Dedifferentiated amniotic fluid mesenchymal stem cell (primary cell): ENCODE measurements around the gene RAB7B.

Source experiments
- DNase-seq: peaks from one replicate; pipeline ENCODE4 v3.0.0-alpha.2; 2016; ENCODE audit errors: extremely low spot score

Gene RAB7B

DNA sequence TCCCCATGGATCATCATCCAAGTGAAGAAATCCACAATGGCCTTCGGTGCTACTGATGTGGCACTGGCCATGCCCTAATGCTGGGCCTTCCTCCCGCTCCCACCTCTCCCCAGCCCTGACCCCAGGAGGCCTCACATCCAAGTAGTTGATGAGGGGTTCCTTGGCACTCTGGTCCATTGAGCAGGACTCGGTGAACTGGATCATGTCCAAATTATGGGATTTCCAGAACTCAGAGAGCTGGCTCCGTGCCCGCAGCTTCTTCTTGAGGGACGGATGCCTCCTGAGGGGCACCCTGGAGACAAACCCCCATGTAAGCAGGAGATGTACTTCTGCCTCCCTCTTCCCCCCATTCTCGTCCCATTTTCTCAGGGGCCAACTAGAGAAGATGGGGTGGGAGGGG lies 19.6 kb upstream of the RAB7B start:
- no peak for DNase-seq

DNA sequence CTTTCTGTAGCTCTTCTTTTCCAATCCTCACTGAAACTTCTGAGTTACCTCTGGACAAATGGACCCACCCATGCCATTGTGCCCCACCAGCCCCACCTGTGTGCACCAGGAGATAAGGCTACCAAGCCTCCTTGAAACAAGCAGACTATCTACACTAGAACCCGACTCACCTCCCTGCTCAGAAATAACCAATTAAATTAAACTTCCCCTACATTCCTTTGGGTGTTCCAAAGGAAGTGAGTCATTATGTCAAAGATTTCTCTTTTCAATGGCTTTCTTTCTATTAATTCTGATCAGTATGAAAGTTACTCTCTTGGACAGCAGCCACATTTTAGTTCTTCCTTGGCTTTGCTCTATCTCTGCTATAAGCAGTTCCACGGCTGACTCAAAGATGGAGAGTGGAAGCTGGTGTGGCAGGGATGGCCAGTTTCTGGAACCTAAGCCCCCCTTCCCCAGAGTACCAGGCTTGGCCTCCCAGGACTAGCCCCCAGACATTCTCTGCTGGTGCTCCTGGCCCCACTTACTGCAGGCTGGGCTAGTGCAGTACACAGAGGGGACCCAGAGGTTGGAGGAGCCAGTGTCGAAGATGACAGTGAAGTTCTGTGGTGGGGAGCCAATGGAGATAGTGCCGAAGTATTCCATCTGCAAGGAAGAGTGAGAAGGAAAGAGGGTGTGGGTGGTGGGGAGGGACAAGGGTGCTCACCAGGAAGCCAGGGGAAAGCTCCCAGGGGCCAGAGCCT lies 18.6 kb upstream of the RAB7B start:
- DNase-seq = no peak

DNA sequence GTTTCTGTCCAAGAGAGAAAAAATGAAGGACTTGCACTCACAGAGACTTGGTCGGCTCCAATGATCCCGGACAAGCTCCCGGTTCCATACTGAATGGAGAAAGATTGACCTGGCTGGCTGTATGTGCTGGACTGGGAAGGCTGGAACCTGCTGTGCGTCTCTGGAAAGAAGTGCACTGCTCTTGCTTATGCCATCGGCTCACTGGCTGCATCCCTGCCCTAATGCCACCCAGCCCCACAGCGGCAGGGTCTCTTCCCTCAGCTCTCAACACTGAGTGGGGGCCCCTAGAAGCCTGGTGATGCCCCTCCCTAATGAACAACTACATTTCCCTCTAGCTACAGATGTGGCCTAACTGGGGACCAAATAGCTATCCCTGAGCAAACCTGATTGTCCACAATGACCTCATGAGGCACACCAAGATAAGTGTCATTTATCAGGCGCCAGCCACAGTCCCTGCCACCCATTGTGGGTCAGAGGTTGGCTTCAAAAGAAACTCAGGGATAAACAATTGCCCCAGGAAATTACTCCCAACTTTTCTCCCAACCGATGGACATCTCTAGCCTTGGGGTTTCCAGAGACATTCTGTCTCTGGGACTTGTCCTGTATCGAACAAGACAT lies 17.9 kb upstream of the RAB7B start:
- DNase-seq = no peak

DNA sequence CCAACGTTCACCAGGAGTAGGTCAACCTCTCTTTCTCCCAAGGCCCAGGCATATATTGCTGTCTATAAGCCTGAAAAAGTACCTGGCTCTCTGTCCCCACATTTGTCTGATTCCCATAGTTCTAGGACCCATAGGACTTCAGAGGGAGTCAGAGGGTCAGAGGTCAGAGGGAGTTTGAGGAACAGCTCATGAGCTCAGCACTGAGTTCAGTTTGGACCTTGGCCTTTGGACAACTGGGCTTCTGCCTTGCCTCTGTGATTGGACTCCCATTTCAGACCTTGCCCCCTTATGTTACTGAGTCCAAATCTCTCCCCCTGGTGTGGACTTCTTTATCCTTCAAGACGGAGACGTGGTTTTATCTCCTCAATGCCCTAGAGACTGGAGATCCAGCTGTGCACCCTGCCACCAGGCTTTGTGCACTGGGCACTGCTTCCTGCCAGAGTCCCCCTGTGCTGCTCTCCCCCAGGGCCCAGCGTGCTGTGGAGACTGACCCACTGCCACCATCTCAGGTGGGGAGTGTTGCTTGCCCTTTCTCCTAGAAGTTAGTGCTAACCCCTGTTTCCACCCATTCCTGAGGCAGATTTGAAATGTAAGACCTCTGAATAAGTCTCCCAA lies 17.3 kb upstream of the RAB7B start:
- DNase-seq = no peak

DNA sequence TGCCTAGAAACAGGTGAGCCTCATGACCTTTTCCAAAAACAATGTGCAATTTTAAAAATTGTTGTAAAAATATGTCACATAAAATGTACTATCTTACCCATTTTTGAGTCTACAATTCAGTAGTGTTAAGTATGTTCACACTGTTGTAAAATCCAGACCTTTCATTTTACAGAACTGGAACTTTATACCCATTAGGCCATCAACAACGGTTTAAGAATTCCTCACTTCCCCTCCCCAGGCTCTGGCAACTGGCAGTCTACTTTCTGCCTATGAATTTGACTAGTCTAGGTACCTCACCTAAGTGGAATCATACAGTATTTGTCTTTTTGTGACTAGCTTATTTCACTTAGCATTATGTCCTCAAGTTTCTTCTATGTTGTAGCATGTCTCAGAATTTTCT lies 11.9 kb upstream of the RAB7B start:
- DNase-seq = no peak

DNA sequence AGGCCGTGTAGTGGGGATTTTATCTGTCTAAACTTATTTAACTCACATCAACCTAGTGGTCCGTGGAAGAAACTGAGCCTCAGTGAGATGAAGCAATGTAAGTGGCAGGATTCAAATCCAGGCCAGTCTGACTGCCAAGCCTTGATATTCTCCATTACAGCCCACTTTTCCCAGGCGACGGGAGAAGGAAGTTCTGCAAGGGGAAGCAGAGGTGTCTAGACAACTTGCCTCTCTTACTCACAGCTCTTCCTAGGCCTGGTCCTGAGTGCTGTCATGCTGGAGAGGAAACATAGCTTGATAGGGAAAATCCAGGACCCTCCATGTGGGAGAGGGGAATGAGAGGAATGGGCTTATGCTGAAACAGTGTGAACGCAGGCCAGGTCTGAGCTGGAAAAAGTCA lies 11.4 kb upstream of the RAB7B start:
- no peak for DNase-seq

- no peak for DNase-seq
These were observed 10.0 kb upstream of the RAB7B start for GRCh38 chr1:206013026-206013795.

- no peak for DNase-seq
These were observed 9.1 kb upstream of the RAB7B start for GRCh38 chr1:206012086-206012859.

DNA sequence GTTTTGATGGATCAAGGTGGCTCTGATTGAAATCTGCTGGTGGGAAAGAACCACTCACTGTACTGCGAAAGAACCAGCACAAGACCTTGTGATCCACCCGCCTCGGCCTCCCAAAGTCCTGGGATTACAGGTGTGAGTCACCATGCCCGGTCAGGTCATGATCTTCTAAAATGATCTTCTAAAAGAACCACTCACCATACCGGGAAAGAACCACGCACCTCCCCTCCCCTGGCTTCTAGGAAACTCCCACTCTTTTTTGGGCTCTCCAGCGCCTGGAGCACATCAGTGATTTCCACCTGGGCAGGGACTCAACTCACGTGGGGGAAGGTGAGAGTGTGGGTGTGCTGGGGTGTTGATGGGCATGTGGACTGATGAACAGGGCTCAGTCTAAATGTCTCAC lies 7.9 kb upstream of the RAB7B start:
- DNase-seq = no peak

GRCh38 chr1:206010060-206010459 lies 6.9 kb upstream of the RAB7B start:
- DNase-seq = no peak

DNA sequence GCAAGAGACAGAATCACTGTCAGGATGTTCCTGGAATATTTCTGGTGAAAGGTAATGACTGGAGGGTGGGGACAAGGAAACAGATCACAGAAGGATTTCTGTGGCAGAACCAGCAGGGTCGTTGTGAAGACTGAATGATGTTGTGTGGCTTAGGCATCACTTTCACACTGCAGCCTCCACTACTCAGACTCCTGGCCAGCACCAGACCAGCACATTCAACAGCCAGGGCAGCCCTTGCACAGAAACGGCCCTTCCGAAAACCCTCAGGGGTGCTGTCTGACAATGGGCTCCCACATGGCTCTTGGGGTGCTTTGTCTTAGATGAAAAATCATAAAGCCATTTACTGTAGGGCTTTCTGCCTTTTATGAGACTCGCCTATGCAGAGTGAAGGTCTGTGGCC lies 3.8 kb upstream of the RAB7B start:
- no peak for DNase-seq

DNA sequence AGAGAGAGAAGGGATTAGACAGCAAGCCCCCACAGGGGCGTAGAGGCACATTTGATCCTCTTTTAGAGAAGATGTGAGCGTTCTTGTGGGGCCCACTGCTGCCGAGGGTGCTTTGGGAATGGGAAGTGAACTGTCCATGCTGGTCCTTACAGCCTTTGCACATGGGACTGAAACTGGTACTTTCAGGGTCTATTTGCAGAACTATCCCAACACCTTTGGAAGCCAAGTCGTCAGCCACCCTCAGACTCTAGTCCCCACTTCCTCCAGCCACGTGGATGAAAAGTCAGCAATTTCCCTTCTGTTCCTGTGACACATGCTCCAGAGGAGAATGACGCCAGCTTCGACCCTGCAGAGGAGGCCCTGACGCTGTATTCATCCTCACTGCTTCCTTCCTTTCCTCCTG lies 2.6 kb upstream of the RAB7B start:
- DNase-seq = no peak

DNA sequence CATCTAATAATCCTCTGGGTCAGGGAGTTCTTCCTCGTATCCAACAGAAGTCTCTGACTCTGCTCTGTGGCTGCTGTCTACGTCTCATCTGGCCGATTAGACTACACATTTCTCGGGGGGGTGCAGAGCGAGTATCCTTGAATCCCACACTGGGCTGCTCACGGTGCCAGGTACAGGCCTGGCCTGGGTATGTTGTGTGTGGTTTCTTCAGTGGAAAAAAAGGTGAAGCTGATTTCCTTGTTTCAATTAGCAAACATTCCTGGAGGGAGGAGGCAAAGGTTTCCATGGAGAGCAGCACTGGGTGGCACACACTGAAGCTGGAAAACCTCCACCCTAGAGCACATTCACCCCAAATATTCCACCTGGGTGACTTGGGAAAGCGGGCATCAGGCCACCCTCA lies 2.0 kb upstream of the RAB7B start:
- DNase-seq = no peak

- DNase-seq = no peak
These were observed 1.6 kb upstream of the RAB7B start for GRCh38 chr1:206004826-206005225.

GRCh38 chr1:206003854-206004800 lies 932 bp upstream of the RAB7B start:
- no peak for DNase-seq

DNA sequence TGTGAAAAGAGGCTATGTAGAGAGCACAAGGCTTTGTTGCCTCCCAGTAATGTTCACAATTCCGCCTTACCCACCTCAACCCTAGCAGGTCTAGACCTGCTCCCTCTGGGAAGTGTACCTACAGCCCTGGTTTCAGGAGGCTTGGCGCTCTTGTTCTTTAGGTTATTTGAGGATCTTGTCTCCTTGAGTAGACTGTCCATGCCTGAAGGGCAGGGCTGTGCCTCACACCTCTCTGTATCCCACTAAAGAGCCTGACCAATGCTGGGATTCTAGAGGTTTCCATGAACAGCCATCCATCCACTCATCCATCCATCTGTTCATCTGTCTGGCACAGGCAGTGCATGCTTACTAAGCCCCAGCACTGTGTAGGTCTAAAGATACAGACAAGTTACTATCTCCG lies 1.0 kb downstream of the RAB7B start:
- DNase-seq = no peak

DNA sequence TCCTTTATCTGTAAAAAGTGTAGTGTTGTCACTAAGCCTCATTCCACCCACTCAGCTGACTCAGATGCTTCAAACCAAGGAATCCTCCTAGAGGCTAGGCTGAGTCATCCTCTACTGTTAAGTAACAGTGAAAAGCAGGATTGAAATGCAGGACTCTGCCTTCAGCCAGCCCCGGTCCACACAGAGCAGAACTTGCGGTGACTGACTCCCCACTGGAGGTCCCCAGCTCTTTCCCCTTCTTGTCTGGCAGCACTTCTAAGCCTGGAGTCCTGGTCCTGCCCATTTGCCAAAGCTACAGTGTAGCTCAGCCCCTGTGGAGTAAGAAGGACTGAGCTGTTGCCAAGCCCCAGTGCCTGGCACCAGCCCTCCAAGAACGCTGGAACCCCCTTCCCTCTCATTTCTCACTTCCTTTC lies 1.7 kb downstream of the RAB7B start:
- DNase-seq = peak; percentile 98

GRCh38 chr1:206000641-206001339 lies 2.4 kb downstream of the RAB7B start:
- no peak for DNase-seq

DNA sequence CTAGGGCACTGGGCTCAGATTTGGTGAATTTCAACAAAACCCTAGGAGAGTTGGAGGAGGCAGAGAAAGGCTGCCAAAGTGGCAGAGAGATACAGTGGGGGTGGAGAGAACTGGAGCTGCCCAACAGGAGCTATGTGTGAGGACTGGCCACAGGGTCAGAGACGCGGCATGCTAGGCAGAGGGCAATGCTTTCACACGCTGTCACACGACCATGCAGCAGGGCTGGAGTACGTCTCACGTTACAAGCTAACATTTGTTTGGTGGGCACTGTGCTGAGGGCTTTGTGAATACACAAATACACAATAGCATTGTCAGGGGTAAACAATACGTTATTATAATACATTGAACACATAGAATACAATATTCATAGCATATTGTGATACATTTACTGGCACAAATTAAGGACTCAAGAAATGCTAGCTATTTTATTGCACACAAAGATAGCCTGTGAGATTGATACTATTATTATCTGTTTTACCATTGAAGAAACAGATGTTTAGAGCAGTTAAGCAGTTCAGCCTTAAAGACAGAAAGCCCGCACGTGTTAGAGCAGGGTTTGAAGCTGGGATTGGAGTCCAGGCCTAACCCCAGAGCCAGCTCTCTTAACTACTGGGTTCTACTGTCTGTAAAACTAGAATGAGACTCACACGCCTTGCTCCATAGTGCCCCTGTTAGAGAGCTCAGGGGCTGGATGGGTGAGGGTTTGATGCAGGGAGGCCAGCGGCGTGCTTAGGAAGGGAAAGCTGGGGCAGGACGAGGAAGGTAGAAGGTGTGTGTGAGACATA lies 4.5 kb downstream of the RAB7B start:
- DNase-seq = no peak
